SK-N-SH treated with all-trans-retinoic acid at 6 μM for 48 hours (cell line): ENCODE data around the gene AEN.

ENCODE experiments used
- ATAC-seq: fragments of 200-7000 bp; cut with Tn5 transposase; 3 replicates; pipeline ENCODE4 v1.9.1; 2020; ENCODE audit warnings: mild to moderate bottlenecking, moderate library complexity
- ARNTL ChIP-seq: fragments of 450-650 bp; formaldehyde crosslinking; IDR thresholded peaks from 2 replicates; pipeline ENCODE4 v1.5.0; 2020; ENCODE audit warnings: low read depth, mild to moderate bottlenecking, moderate library complexity, borderline replicate concordance
- BACH2 ChIP-seq: fragments of 250-450 bp; sonication (Bioruptor Pico); IDR thresholded peaks from 2 replicates; pipeline ENCODE4 v1.9.0; 2021; ENCODE audit warnings: mild to moderate bottlenecking, borderline replicate concordance
- CREB5 ChIP-seq: fragments of 250-450 bp; sonication (Bioruptor Pico); IDR thresholded peaks from 2 replicates; pipeline ENCODE4 v1.5.1; 2020; ENCODE audit warnings: low read depth, mild to moderate bottlenecking, moderate library complexity
- CSDC2 ChIP-seq: fragments of 250-450 bp; sonication (Bioruptor Pico); IDR thresholded peaks from 2 replicates; pipeline ENCODE4 v1.5.0; 2020; ENCODE audit warnings: mild to moderate bottlenecking, moderate library complexity
- CSRNP3 ChIP-seq: fragments of 250-450 bp; sonication (Bioruptor Pico); IDR thresholded peaks from 2 replicates; pipeline ENCODE4 v1.5.1; 2021; ENCODE audit warnings: mild to moderate bottlenecking, moderate library complexity
- ISL1 ChIP-seq: fragments of 250-450 bp; sonication (Bioruptor Pico); IDR thresholded peaks from 2 replicates; pipeline ENCODE4 v2.1.2; 2022; ENCODE audit warnings: mild to moderate bottlenecking, moderate library complexity
- OSR1 ChIP-seq: fragments of 250-450 bp; sonication (Bioruptor Pico); IDR thresholded peaks from 2 replicates; pipeline ENCODE4 v1.8.0; 2022; ENCODE audit warnings: moderate library complexity, mild to moderate bottlenecking, inconsistent platforms
- PATZ1 ChIP-seq: fragments of 250-450 bp; sonication (Bioruptor Pico); IDR thresholded peaks from 2 replicates; pipeline ENCODE4 v1.8.0; 2020; ENCODE audit warnings: mild to moderate bottlenecking, moderate library complexity, borderline replicate concordance
- PPARA ChIP-seq: fragments of 250-450 bp; sonication (Bioruptor Pico); IDR thresholded peaks from 2 replicates; pipeline ENCODE4 v1.5.0; 2020; ENCODE audit warnings: mild to moderate bottlenecking, borderline replicate concordance
- RARB ChIP-seq: fragments of 250-450 bp; sonication (Bioruptor Pico); IDR thresholded peaks from 2 replicates; pipeline ENCODE4 v1.8.0; 2021; ENCODE audit warnings: mild to moderate bottlenecking, moderate library complexity
- SNAI2 ChIP-seq: fragments of 250-450 bp; sonication (Bioruptor Pico); IDR thresholded peaks from 2 replicates; pipeline ENCODE4 v1.5.0; 2020; ENCODE audit warnings: mild to moderate bottlenecking, moderate library complexity
- TCF4 ChIP-seq: fragments of 250-450 bp; sonication (Bioruptor Pico); IDR thresholded peaks from 2 replicates; pipeline ENCODE4 v1.8.0; 2021; ENCODE audit warnings: mild to moderate bottlenecking, moderate library complexity, borderline replicate concordance
- TOX ChIP-seq: fragments of 250-450 bp; sonication (Bioruptor Pico); IDR thresholded peaks from 2 replicates; pipeline ENCODE4 v1.8.0; 2021; ENCODE audit warnings: mild to moderate bottlenecking, moderate library complexity, borderline replicate concordance
- TSHZ2 ChIP-seq: fragments of 250-450 bp; sonication (Bioruptor Pico); IDR thresholded peaks from 2 replicates; pipeline ENCODE4 v1.5.0; 2020; ENCODE audit warnings: mild to moderate bottlenecking, moderate library complexity
- ZFP30 ChIP-seq: fragments of 450-650 bp; formaldehyde crosslinking; IDR thresholded peaks from 2 replicates; pipeline ENCODE4 v1.5.0; 2022; ENCODE audit warnings: mild to moderate bottlenecking, moderate library complexity
- ZNF565 ChIP-seq: fragments of 450-650 bp; formaldehyde crosslinking; conservative IDR thresholded peaks from 2 replicates; pipeline ENCODE4 v1.5.0; 2020; ENCODE audit warnings: low read depth, mild to moderate bottlenecking, moderate library complexity
- ZNF70 ChIP-seq: fragments of 450-650 bp; formaldehyde crosslinking; IDR thresholded peaks from 2 replicates; pipeline ENCODE4 v1.5.0; 2020; ENCODE audit warnings: mild to moderate bottlenecking, moderate library complexity

AEN gene

GRCh38 chr15:88661041-88661700, 40.0 kb downstream of the AEN start:
- TF ChIP-seq SNAI2 (CRISPR knock-in tag) (no peak), TSHZ2 (CRISPR knock-in tag) (no peak), ZNF70 (CRISPR knock-in tag) (no peak), RARB (no peak), CREB5 (CRISPR knock-in tag) (no peak), ZFP30 (CRISPR knock-in tag) (no peak), TCF4 (no peak), OSR1 (CRISPR knock-in tag) (no peak), ARNTL (CRISPR knock-in tag) (no peak), CSRNP3 (CRISPR knock-in tag) (no peak), TOX (no peak), CSDC2 (CRISPR knock-in tag) (no peak), BACH2 (CRISPR knock-in tag) (no peak)
- ATAC-seq = no peak

- TF ChIP-seq PPARA (CRISPR knock-in tag) = no peak
- TF ChIP-seq ISL1 = no peak
- no peak for TF ChIP-seq SNAI2 (CRISPR knock-in tag)
- TF ChIP-seq TOX = no peak
- no peak for TF ChIP-seq PATZ1 (CRISPR knock-in tag)
- TF ChIP-seq TCF4 = no peak
- TF ChIP-seq ZFP30 (CRISPR knock-in tag) = no peak
- TF ChIP-seq ZNF565 = no peak
- ATAC-seq = no peak
These were observed 40.8 kb downstream of the AEN start for GRCh38 chr15:88661761-88662556.

- no peak for ATAC-seq
- TF ChIP-seq CSDC2 (CRISPR knock-in tag) = no peak
- no peak for TF ChIP-seq CSRNP3 (CRISPR knock-in tag)
- TF ChIP-seq TOX = no peak
- TF ChIP-seq, all 23 proteins: peak for 0
These were observed 42.0 kb downstream of the AEN start for GRCh38 chr15:88663141-88663621.
